Activated CD4-positive, CD25-positive, alpha-beta regulatory T cell (primary cell): ENCODE data around the gene ZSCAN23.
"Not testable (repeated sequence)": the region's sequence is repeated elsewhere in the genome, so short reads cannot be mapped to it uniquely, and the experiment has no call there.

ENCODE experiments used
- DNase-seq, 4 experiments: peaks; one replicate each; lab custom pipeline; 2025; lab: John Stamatoyannopoulos, UW

ZSCAN23 gene

DNA sequence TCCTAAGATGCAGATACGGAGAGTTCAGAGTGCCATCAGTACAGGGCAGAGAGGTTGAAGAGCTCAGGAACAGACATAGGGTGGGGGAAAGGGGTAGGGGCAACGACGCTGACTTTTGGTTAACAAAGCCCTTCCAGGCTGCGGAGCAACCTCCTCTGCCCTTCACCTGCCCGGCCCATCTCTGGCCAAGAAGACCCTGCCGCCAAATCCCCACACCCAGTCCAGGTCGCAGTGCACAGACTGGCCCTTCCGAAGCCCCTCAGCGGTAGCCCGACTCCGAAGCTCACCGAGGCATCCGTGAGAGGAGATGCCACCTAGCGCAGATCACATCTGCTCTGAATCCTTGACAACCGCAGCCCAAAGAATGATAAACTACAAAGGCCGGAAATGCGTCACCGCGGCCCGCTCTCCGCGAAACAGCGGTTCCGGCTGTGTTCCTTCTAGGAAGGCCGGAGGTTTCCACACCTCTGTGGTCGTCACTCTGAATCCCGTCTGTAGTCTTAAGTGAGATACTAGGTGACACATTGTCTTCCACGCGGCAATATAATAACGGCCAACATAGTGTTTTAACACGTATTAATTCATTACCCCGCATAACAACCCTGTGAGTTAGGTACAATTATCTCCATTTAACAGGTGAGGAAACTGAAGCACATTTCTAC, at the start of gene ZSCAN23:
TSS of gene ZSCAN23 (minus strand) at position 380 of the 662 bp plus-strand sequence. CDS start 7,225 bp downstream, outside the sequence.
- DNase-seq, result peak; percentile 51 to 68 (median 59)

DNA sequence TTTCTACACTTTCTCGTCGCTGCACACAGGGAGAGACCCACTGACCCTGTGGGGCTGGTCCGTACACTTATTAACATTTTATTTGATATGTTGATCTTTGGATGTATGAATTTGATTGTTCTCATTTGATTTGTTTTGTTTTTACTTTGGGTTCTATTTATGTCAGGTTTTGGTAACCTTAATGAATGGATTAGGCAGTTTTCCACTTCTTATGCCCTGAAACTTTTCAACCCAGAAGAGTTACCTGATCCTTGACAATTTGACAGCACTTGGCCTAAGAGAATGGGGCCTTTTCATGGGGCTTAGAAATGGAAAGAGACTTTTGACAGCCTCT, 48.7 kb upstream of the ZSCAN23 start:
- no peak for DNase-seq

DNA sequence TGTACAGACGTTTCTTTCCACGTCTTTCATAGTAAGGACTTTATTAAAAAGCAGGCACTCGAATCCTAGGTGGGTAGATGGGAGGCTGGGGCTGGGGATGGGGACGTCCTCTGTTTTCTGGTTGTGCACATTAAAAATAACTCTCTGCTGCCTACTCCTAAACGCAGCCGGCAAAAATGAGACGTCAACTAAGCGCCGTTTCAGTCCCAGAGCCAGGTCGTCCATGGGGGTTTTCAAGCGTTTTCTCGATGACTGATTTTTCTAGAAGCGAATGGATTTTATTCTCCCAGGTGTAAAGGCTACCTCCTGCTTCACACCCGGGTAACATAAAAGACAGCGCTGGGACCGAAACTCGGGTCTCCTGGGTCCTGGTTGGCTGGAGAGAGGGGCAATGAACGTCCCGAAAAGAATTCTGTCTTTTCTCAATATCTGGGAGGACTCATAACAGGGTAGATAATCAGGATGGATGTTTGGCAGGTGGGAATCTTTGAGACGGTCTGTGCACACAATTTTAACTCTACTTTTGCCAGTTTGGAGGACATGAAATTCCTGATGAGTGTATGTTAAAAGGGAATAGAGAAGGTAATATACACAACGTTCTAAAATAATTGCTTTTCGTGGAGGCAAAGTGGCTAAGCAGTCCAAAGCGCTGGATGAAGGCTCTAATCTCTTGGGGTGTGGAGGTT, 47.1 kb upstream of the ZSCAN23 start:
- DNase-seq, result no peak

DNA sequence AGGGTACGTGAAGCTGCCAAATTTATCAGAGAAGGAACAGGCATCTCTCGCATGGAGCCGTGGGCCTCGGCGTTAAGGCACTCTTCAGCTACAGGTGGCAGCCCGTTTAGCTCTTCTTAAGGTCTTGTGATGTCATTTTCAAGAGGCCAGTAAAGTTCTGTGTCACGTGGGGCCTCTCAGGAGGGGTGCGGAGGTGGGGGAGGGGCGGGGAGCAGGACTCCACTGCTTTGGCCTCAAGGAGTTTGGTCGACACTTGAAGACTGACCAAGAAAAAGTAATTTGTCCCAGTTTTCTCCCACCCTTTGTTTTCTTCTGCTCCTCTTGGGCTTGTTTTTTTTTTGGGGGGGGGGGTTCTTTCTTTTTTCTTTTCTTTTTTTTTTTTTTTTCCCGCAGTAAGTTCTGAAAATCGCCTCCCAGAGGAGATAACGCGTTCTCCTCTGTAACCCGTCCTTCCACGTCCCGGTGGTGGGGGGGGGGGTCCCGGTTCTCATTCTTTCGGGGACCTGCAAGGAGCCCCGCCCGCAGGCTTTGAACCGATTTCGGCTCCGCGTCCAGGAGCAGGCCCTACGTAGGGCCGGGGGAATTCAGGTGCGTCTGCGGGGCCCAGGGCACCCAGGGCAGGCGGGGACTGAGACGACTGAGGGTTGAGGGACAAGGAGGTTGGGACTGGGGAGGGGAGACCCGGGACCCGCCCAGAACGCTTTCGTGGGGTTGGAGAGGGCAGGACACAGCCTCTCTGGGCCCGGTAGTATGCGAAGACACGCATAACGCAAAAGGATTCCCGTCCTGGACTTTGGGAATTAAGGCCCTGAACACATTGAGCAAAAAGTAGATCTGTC, 46.3 kb upstream of the ZSCAN23 start:
- DNase-seq, result no peak

DNA sequence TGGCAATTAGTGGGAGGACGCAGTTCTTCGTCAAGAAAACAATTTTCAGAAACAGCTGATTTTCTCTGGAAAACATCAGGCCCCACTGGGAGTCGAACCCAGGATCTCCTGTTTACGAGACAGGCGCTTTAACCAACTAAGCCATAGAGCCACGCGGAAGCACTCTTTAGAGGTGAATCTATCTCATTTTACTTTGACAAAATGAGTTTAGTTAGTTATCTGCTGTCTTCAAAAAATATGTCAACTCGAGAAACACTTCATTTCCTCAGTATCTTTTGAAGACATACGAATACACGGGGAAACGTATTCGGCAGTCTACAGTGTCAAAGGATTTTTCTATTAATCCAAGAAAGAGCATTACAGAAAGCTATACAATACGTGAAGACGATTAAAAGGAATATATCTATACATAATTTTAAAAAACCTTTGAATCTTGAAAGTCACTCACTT, 45.6 kb upstream of the ZSCAN23 start:
- DNase-seq, result no peak

DNA sequence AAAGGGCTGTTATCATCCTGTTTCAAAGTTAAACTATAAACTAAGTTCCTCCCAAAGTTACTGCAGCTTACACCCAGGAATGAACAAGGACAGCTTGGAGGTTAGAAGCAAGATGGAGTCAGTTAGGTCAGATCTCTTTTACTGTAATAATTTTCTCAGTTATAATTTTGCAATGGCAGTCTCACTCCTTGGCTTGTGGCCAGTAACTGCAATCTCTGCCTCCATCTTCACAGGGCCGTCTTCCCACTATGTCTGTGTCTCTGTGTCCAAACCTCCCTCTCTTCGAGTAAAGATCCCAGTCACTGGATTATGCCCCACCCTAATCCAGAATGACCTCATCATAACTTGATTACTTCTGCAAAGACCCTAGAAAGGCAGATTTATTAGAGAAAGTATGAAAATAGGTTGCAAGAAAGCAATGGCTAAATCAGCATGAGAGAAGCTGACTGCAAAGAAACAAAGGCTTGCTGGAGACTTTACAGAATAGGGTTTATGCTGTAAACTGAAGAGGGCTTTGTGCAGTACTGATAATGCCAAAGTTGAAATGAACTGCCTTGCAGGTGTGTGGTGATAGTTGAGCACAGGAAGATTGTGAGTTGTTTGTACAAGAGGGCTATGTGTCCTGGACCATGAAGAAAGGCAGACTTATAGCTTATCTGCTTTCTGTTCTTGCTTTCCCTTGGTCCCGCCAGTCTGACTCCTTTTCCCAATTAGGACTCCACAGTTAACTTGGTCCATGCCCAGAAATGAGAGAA, 43.9 kb upstream of the ZSCAN23 start:
- DNase-seq, result no peak

DNA sequence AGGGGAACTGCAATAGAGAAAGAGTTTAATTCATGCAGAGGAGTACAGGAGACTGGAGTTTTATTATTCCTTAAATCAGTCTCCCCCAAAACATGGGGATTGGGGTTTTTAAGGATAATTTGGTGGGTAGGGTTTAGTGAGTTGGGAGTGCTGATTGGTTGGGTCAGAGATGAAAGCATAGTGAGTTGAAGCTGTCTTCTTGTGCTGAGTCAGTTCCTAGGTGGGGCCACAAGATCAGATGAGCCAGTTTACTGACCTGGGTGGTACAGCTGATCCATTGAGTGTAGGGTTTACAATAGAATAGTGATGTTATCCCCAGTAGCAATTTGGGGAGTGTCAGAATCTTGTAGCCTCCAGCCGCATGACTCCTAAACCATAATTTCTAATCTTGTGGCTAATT, 43.2 kb upstream of the ZSCAN23 start:
- no peak for DNase-seq

DNA sequence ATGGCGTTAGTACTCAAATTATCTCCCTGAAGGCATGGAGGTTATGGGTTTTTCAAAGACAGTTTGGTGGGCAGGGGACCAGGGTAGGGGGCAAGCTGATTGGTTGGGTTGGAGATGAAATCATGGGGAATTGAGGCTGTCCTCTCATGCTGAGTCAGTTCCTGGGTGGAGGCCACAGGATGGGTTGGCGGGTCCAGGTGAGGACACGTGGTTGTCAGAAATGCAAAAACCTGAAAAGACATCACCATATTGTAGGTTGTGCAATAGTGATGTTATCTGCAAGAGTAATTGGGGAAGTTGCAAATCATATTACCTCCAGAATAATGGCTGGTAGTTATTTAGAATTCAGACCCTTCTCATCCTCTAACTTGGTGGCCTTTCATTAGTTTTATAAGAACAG, 42.2 kb upstream of the ZSCAN23 start:
- no peak for DNase-seq

DNA sequence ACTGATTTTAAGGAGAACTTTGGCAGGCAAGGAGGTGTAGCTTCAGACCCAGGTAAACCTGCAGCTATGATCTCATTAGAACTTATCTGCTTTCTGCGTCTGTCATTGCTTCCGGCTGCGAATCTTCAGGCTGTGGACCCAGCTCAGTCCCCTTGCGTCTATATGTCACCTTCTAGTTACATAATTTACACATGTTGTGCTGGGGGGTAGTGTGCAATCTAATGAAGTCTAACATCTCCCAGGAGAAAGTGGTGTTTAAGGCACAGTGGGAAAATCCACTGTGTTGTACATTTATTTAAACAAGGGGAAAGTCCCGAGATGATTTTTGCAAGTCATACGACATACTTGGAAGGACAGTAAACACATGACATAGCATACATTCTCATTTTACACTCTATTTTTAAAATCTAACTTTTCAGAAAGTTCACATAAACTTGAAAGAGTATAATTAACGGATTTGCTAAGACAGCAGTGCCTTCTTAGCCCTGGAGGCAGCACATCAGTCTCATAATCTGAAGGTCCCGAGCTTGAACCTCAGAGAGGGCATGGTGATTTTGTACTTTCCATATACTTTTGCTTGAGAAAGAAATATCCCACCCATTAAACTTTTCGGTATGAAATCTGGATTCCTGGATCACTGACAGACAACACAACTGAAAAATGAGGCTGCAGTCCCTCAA, 37.1 kb upstream of the ZSCAN23 start:
- no peak for DNase-seq

DNA sequence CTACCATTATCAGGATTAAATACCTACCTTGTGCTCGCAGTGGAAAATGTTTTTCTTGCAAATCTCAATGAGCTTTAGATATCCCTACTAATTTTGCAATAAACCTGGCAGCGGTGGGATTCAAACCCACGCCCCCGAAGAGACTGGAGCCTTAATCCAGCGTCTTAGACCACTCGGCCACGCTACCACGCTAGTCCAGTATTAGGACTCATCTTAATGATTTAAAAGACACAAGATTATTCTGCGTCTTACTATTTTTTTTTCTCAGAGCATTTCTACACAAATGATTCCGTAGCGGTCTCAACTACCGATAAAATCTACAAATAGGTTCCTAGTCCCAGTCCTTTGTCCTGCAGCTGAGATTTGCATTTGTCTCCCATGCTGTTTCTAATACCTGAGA, 35.2 kb upstream of the ZSCAN23 start:
- no peak for DNase-seq

DNA sequence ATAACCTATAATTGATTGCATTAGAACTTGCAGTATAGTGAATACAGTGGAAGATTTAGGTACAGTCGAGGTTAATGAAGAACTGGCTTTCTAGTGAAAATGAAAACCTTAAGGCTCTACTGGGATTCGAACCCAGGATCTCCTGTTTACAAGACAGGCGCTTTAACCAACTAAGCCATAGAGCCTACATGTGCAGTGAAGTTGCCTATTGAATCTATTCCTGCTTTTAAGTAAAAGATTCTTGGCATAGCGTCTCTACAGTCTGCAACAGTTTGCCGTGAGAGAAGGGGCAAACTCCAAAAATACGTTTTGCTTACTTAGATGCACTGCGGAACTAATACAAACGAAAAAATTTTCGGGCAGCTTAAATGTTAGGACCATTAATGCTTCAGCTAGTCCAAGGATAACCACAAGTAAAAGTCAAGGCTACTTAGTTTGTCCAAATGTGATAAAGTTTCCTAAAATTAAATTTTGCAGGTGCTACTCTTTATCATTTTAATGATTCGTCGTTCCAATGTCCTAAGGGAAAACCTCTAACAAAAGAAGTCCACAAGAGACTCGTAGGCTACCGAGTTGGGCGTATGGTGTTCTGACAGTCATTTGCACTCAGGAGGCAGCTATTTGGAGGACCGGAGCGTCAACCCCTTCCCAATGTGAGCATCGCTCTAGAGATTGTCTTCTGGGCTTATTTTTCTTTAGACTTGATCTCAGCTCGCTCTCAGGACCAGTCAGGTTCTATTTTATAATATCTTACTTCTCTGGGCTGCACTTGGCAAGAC, 31.3 kb upstream of the ZSCAN23 start:
- no peak for DNase-seq

DNA sequence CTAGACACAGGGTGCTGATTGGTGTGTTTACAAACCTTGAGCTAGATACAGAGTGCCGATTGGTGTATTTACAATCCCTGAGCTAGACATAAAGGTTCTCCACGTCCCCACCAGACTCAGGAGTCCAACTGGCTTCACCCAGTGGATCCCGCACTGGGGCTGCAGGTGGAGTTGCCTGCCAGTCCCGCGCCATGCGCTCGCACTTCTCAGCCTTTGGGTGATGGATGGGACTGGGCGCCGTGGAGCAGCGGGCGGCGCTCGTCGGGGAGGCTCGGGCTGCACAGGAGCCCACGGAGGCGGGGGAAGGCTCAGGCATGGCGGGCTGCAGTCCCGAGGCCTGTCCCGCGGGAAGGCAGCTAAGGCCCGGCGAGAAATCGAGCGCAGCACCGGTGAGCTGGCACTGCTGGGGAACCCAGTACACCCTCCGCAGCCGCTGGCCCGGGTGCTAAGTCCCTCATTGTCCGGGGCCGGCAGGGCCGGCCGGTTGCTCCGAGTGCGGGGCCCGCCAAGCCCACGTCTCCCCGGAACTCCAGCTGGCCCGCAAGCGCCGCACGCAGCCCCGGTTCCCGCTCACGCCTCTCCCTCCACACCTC, 26.0 kb upstream of the ZSCAN23 start:
- not testable (repeated sequence) for DNase-seq

DNA sequence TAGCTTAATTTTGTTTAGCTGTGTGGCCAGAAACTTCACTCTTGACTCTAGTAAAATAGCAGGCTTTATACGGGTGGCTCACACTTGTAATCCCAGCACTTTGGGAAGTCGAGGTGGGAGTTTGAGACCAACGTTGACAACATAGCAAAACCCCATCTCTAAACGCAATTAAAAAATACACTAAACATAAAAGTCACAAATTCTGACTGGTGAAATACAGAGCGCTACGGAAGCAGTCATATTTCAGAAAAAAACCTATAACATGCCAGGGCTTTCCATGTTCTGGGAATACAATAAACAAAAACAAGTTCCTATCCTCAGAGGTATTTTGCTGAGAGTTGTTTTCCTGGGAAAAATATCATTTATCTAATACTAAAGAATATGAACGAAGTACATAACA, 24.8 kb upstream of the ZSCAN23 start:
- DNase-seq, result no peak

DNA sequence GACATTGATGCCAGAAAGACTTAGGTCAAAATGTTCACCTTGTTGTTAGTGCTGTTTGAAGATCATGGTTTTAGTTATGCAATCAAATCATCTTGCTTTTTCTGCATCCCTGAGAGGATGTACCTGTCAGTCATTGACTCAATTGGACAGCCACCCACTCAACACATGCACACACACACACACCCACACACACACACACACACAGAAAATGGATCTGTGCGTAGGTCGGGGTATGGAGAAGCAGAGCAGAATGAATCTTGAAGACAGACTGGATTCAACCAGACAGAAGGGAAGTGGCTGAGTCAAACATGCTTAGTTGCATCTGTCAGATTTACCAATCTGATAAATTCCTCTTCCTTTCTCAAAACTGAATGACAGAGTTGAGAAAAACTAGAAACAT, 19.1 kb upstream of the ZSCAN23 start:
- DNase-seq, result no peak

DNA sequence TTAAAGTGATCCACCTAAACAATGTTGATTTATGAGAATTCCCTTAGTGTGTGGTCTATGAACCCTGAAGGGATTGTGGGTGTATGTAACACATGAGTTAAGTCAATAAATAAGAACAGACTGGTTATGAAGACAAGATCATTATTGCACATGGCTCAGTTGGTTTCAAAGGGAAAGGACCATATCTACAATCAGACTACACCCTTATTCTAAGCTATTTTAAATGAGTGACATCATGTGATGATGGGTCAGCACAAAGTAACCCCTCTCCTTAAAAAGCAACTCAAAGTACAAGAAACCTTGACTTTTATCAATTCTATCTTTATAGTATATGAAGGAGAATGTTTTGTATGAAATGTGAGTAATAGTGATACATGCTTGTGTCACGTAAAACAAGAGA, 15.3 kb upstream of the ZSCAN23 start:
- no peak for DNase-seq

DNA sequence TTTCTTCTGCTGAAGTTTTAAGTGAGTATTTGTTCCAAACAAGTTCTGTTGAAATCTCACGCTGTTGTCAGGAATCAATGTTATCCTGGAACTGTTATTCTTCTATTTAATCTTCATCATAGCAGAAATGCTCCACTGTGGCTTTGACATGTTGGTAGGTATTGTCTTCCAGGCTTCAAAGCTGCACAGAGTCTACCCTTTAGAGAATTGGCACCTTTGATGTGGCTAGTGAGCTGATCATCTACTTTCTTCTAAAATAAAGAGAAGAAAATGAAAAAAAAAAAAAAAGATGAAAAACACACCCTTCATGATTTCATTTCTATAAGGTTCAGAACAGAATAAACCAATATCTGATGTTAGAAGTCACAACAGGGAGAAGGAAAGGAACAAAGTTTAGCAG, 5.8 kb upstream of the ZSCAN23 start:
- DNase-seq, result no peak

DNA sequence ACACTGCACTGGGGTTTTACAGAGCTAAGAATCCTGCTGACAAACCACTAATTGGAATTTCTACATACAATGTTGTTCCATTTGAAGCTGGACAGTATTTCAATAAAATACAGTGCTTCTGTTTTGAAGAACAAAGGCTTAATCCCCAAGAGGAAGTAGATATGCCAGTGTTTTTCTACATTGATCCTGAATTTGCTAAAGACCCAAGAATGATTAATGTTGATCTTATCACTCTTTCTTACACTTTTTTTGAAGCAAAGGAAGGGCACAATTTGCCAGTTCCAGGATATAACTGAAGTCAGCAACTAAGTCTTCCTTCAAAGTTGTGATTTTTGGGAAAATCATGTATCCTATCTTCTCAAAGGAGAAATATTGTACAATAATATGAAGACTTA, 4.2 kb upstream of the ZSCAN23 start:
- not testable (repeated sequence) for DNase-seq

DNA sequence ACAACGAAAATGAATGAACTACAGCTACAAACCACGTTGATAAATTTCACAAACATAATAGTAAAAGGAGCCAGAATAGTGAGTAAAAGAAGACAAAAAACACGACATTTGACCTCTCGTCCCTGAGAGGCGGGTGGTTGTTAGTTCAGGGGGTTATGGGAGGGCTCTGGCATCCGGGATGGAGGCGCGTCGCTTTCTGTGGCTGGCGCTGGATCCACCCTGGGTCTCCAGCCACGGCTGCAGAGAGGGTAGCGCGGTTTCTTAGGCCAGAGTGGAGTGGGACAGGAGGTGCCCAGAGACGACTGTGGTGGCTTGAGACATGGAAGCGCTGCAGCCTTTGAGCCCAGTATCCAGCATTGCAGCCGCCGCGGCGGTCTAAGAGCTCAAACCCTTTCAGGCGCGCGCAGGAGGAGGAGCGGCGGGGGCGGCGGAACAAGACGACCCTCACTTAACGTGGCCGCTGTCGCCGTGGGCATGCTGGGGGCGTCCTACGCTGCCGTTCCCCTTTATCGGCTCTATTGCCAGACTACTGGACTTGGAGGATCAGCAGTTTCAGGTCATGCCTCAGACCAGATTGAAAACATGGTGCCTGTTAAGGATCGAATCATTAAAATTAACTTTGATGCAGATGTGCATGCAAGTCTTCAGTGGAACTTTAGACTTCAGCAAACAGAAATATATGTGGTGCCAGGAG, 3.7 kb upstream of the ZSCAN23 start:
- no peak for DNase-seq

DNA sequence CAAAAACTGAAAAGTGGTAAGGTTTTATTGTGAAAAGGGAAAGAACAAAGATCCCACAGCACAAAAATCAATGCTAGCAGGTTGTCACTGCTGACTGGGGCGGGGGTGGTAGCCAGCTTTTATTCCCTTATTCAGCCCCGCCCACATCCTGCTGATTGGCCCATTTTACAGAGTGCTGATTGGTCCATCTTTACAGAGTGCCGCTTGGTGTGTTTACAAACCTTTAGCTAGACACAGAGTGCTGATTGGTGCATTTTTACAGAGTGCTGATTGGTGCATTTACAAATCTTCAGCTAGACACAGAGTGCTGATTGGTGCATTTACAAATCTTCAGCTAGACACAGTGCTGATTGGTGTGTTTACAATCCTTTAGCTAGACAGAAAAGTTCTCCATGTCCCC, 1.5 kb upstream of the ZSCAN23 start:
- DNase-seq, result not testable (repeated sequence)

DNA sequence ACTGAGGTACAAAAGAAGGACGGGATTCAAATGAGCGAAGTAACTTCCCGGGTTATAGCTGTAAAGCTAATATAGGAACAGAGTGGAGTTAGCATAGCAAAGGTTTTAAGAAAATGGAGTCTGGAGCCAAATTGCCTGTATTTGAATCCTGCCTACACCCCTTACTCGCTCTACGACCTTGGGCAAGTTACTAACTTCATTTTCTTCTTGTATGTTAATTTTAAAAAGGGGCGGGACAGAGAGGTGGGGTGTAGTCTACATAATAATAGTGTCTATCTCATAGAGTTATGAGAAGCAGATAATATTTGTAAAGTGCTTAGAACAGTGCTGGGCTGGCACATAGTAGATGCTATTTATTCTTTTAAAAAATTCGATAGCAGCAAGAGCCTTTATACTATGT, 705 bp downstream of the ZSCAN23 start:
- no peak for DNase-seq
